Measurements from ENCODE around the gene ASTN2.
A peak's percentile ranks its signal among the peaks of the same experiment; 100 is the strongest.

ASTN2 gene

GRCh38 chr9:116585896-116586295 is 829.0 kb downstream of the ASTN2 start:
- H3K4me2 ChIP-seq = no peak overlapping the region
- H3K4me1 ChIP-seq = no peaks in the 10 kb centered on the region
- H3K27me3 ChIP-seq = no peaks in the 10 kb centered on the region
- H3K9me3 ChIP-seq (replicated peaks in 1 of 11) = peaks cover 24 to 35% (median 32%) of the 10 kb centered on the region in 11 experiments
- H4K20me1 ChIP-seq = no peaks in the 10 kb centered on the region
- no peak for TF ChIP-seq Cebpa-rat (IDR thresholded peaks at IDR 0.05)
- peaks cover 0 to 7% (median 0%) of the 10 kb centered on the region in 11 experiments; a peak in 1 of 22 replicates for H3K36me3 ChIP-seq
- no peak overlapping the region for H3K27ac ChIP-seq
- no peak overlapping the region for H3K9ac ChIP-seq
- no peak overlapping the region for H3K4me3 ChIP-seq

DNA sequence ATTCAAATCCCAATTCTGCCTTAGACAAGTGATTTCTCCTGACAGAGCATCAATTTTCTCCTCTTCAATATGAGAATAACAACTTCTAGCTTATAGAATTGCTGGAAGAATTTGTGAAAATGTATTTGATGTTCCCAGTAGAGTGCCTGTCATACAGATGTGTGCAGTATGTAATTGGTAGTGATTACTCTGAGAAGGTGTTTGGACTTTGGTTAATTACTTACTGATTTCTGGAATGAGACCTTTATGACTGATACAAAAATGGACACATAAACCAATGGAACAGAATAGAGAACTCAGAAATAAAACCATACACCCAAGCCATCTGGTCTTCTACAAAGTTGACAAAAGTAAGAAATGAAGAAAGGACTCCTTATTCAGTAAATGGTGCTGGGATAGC is 829.7 kb downstream of the ASTN2 start:
- H3K36me3 ChIP-seq = peaks cover 0 to 4% (median 0%) of the 10 kb centered on the region in 11 experiments; a peak in 1 of 22 replicates
- H3K9me3 ChIP-seq (replicated peaks in 1 of 11) = peaks cover 17 to 28% (median 26%) of the 10 kb centered on the region in 11 experiments
- TF ChIP-seq Cebpa-rat (IDR thresholded peaks at IDR 0.05) = no peak
- H3K4me1 ChIP-seq = no peaks in the 10 kb centered on the region
- no peak overlapping the region for H3K4me2 ChIP-seq
- no peaks in the 10 kb centered on the region for H3K27me3 ChIP-seq
- no peak overlapping the region for H3K27ac ChIP-seq
- H3K4me3 ChIP-seq = no peak overlapping the region
- H4K20me1 ChIP-seq = no peaks in the 10 kb centered on the region
- no peak overlapping the region for H3K9ac ChIP-seq

DNA sequence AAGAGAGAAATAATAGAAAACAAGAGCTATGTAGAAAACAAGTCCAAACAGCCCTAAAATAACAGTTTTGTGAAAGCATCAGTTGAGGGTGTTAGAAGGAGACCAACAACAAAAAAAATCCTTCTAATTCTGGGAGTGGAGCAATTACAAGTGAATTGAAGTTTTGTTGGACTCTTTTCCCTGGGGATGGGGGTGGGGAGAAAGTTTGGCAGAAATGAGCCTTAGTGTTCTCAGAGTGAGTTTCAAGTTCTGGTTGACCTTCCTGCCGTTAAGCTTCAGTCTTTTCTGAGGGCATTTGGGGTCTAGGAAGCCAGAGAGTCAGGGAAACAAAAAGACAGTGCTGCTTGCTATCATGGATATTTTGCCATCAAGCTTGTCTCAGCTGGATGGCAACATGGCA is 834.0 kb downstream of the ASTN2 start:
- Histone ChIP-seq H3K4me2 (no peak overlapping the region), H3K27me3 (no peaks in the 10 kb centered on the region), H3K4me1 (no peaks in the 10 kb centered on the region), H3K27ac (no peak overlapping the region), H3K9me3 (replicated peaks in 1 of 11) (no peaks in the 10 kb centered on the region), H3K36me3 (no peaks in the 10 kb centered on the region), H3K9ac (no peak overlapping the region), H3K4me3 (no peak overlapping the region), H4K20me1 (no peaks in the 10 kb centered on the region)
- no peak for TF ChIP-seq Cebpa-rat (IDR thresholded peaks at IDR 0.05)

DNA sequence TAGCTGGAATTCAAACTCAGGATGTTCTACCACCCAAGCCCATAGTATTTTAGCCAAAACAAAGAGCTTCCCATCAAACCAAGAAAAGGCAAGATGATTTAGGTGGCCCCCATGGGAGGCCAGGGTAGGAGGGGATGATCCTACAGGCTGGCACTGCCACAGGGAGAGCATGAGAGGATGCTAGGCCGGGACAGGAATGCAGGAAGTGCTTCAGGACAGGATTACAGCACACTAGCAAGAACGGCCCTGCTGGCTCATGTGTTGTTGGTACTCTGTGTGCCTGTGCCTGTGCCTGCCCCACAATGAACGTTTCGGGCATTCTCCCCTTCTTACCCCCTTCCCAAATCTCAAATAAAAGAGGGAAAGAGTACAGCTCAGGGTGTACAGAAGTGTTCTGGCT is 838.5 kb downstream of the ASTN2 start:
- H3K9me3 ChIP-seq (replicated peaks in 1 of 11) = no peaks in the 10 kb centered on the region
- no peak overlapping the region for H3K4me2 ChIP-seq
- no peaks in the 10 kb centered on the region for H3K27me3 ChIP-seq
- peaks cover 0 to 7% (median 0%) of the 10 kb centered on the region in 10 experiments; a peak in 5 of 20 replicates for H3K4me1 ChIP-seq
- no peaks in the 10 kb centered on the region for H3K36me3 ChIP-seq
- H3K4me3 ChIP-seq = no peak overlapping the region
- H3K9ac ChIP-seq = no peak overlapping the region
- H4K20me1 ChIP-seq = no peaks in the 10 kb centered on the region
- no peak overlapping the region for H3K27ac ChIP-seq
- TF ChIP-seq Cebpa-rat (IDR thresholded peaks at IDR 0.05) = no peak

GRCh38 chr9:116574027-116574679 is 840.7 kb downstream of the ASTN2 start:
- no peaks in the 10 kb centered on the region for H4K20me1 ChIP-seq
- peak overlapping the region in 1 of 11 experiments; percentile 14; a peak in 1 of 22 replicates for H3K9ac ChIP-seq
- no peak overlapping the region for H3K4me3 ChIP-seq
- H3K4me1 ChIP-seq = peaks cover 0 to 7% (median 0%) of the 10 kb centered on the region in 10 experiments; a peak in 6 of 20 replicates
- H3K4me2 ChIP-seq = peak overlapping the region in 2 of 11 experiments; percentile 13 to 24; a peak in 1 of 22 replicates
- no peak for TF ChIP-seq Cebpa-rat (IDR thresholded peaks at IDR 0.05)
- no peak overlapping the region for H3K27ac ChIP-seq
- H3K36me3 ChIP-seq = no peaks in the 10 kb centered on the region
- no peaks in the 10 kb centered on the region for H3K27me3 ChIP-seq
- no peaks in the 10 kb centered on the region for H3K9me3 ChIP-seq (replicated peaks in 1 of 11)

- Histone ChIP-seq H3K27ac (no peak overlapping the region), H3K4me3 (no peak overlapping the region), H3K4me2 (no peak overlapping the region), H3K4me1 (peaks cover 0 to 7% (median under 1%) of the 10 kb centered on the region in 10 experiments; a peak in 6 of 20 replicates), H3K9ac (no peak overlapping the region), H3K27me3 (no peaks in the 10 kb centered on the region), H3K36me3 (no peaks in the 10 kb centered on the region), H4K20me1 (no peaks in the 10 kb centered on the region), H3K9me3 (replicated peaks in 1 of 11) (no peaks in the 10 kb centered on the region)
- TF ChIP-seq Cebpa-rat (IDR thresholded peaks at IDR 0.05) = no peak
Measured at GRCh38 chr9:116572095-116572748, 842.6 kb downstream of the ASTN2 start.

DNA sequence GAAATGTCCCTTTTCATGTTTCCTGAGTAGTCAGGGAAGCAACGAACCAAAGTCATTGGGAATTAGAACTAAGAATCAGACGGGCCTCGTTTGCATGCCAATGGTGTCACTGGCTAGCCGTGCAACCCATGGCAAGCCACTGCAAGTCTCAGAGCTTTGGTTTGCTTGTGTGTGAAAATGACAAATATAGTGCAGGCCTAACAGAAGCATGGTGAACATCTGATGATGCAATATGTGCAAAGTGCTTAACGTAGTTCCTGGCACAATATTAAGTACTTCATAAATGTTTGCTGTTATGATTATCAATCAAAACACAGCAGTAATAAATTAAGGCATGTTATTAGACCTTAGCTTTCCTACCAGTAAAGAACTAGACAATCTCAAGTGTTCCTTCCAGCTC is 845.7 kb downstream of the ASTN2 start:
- H3K27me3 ChIP-seq = no peaks in the 10 kb centered on the region
- no peaks in the 10 kb centered on the region for H4K20me1 ChIP-seq
- no peak overlapping the region for H3K4me3 ChIP-seq
- H3K27ac ChIP-seq = no peak overlapping the region
- peak in 2 of 11 experiments; percentile 13 to 41; a peak in 1 of 22 replicates for TF ChIP-seq Cebpa-rat (IDR thresholded peaks at IDR 0.05)
- peaks cover 0 to 10% (median 1%) of the 10 kb centered on the region in 10 experiments; a peak in 6 of 20 replicates for H3K4me1 ChIP-seq
- H3K36me3 ChIP-seq = no peaks in the 10 kb centered on the region
- no peaks in the 10 kb centered on the region for H3K9me3 ChIP-seq (replicated peaks in 1 of 11)
- no peak overlapping the region for H3K9ac ChIP-seq
- no peak overlapping the region for H3K4me2 ChIP-seq

GRCh38 chr9:116566677-116567488 is 848.0 kb downstream of the ASTN2 start:
- H3K9me3 ChIP-seq (replicated peaks in 1 of 11) = no peaks in the 10 kb centered on the region
- H3K9ac ChIP-seq = no peak overlapping the region
- H3K27me3 ChIP-seq = no peaks in the 10 kb centered on the region
- H3K4me2 ChIP-seq = 0 out of 22 replicates have a peak overlapping the region, but pooled peaks of 1 of the 11 experiments have one; percentile 0
- H3K27ac ChIP-seq = no peak overlapping the region
- TF ChIP-seq Cebpa-rat (IDR thresholded peaks at IDR 0.05) = no peak
- no peaks in the 10 kb centered on the region for H3K36me3 ChIP-seq
- H4K20me1 ChIP-seq = no peaks in the 10 kb centered on the region
- H3K4me3 ChIP-seq = no peak overlapping the region
- peaks cover 0 to 7% (median 0%) of the 10 kb centered on the region in 10 experiments; a peak in 4 of 20 replicates for H3K4me1 ChIP-seq

- Histone ChIP-seq H3K4me1 (peaks cover 0 to 7% (median 0%) of the 10 kb centered on the region in 10 experiments; a peak in 4 of 20 replicates), H3K27me3 (no peaks in the 10 kb centered on the region), H3K9ac (no peak overlapping the region), H3K4me2 (no peak overlapping the region), H3K9me3 (replicated peaks in 1 of 11) (no peaks in the 10 kb centered on the region), H4K20me1 (no peaks in the 10 kb centered on the region), H3K4me3 (no peak overlapping the region), H3K36me3 (no peaks in the 10 kb centered on the region), H3K27ac (no peak overlapping the region)
- TF ChIP-seq Cebpa-rat (IDR thresholded peaks at IDR 0.05) = no peak
Measured at GRCh38 chr9:116565986-116566385, 848.9 kb downstream of the ASTN2 start.

Measured in BLaER1 treated with 17β-estradiol and CSF1 and Interleukin-3, amounts not matched to agents 10 nM and 100 nM (cell line).